Activated CD8-positive, alpha-beta memory T cell treated with anti-CD3 and anti-CD28 coated beads, Interleukin-2, amount 50 U/mL, for 1 hour (primary cell): ENCODE measurements around the gene MZT2B.
"Not testable (repeated sequence)": the region's sequence is repeated elsewhere in the genome, so short reads cannot be mapped to it uniquely, and the experiment has no call there.

Source experiments
- DNase-seq: peaks from one replicate; pipeline ENCODE4 v3.0.0-alpha.2; 2020; ENCODE audit errors: extremely low read depth

MZT2B gene

GRCh38 chr2:130152816-130153595, 29.1 kb upstream of the MZT2B start:
- DNase-seq = no peak

- DNase-seq = not testable (repeated sequence)
Observed at GRCh38 chr2:130153721-130154422, 28.2 kb upstream of the MZT2B start.

GRCh38 chr2:130154423-130154770, 27.7 kb upstream of the MZT2B start:
- DNase-seq = not testable (repeated sequence)

- no peak for DNase-seq
Observed at GRCh38 chr2:130154773-130155765, 27.0 kb upstream of the MZT2B start.

GRCh38 chr2:130155956-130156623, 26.0 kb upstream of the MZT2B start:
- DNase-seq = not testable (repeated sequence)

GRCh38 chr2:130156624-130157004, 25.4 kb upstream of the MZT2B start:
- no peak for DNase-seq

GRCh38 chr2:130157354-130157753, 24.7 kb upstream of the MZT2B start:
- not testable (repeated sequence) for DNase-seq

- DNase-seq = not testable (repeated sequence)
Observed at GRCh38 chr2:130157825-130158514, 24.1 kb upstream of the MZT2B start.

GRCh38 chr2:130158631-130159030, 23.4 kb upstream of the MZT2B start:
- no peak for DNase-seq

GRCh38 chr2:130159376-130159775, 22.7 kb upstream of the MZT2B start:
- DNase-seq = not testable (repeated sequence)

GRCh38 chr2:130160131-130160530, 21.9 kb upstream of the MZT2B start:
- no peak for DNase-seq

GRCh38 chr2:130160838-130161705, 21.0 kb upstream of the MZT2B start:
- DNase-seq = not testable (repeated sequence)

GRCh38 chr2:130162486-130162885, 19.6 kb upstream of the MZT2B start:
- DNase-seq = not testable (repeated sequence)

- DNase-seq = no peak
Observed at GRCh38 chr2:130162968-130163367, 19.1 kb upstream of the MZT2B start.

GRCh38 chr2:130165293-130166016, 16.6 kb upstream of the MZT2B start:
- DNase-seq = no peak

- DNase-seq = not testable (repeated sequence)
Observed at GRCh38 chr2:130166611-130167010, 15.5 kb upstream of the MZT2B start.

- not testable (repeated sequence) for DNase-seq
Observed at GRCh38 chr2:130169163-130169562, 12.9 kb upstream of the MZT2B start.

GRCh38 chr2:130169896-130170295, 12.2 kb upstream of the MZT2B start:
- DNase-seq = no peak

- DNase-seq = not testable (repeated sequence)
Observed at GRCh38 chr2:130174866-130175265, 7.2 kb upstream of the MZT2B start.
